ENCODE data around the gene SLC9A9.

The SLC9A9 gene

GRCh38 chr3:143291836-143292447, 556.3 kb downstream of the SLC9A9 start:
- ATAC-seq = no peak
- TF ChIP-seq, protein P1, sequence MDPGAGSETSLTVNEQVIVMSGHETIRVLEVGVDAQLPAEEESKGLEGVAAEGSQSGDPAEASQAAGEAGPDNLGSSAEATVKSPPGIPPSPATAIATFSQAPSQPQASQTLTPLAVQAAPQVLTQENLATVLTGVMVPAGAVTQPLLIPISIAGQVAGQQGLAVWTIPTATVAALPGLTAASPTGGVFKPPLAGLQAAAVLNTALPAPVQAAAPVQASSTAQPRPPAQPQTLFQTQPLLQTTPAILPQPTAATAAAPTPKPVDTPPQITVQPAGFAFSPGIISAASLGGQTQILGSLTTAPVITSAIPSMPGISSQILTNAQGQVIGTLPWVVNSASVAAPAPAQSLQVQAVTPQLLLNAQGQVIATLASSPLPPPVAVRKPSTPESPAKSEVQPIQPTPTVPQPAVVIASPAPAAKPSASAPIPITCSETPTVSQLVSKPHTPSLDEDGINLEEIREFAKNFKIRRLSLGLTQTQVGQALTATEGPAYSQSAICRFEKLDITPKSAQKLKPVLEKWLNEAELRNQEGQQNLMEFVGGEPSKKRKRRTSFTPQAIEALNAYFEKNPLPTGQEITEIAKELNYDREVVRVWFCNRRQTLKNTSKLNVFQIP (CRISPR knock-in tag; IDR thresholded peaks at IDR 0.05; ENCODE audit: borderline replicate concordance, low read depth) = no peak
- no peak for TF ChIP-seq RARB (CRISPR knock-in tag; IDR thresholded peaks at IDR 0.05)
- TF ChIP-seq ZFP3 (CRISPR knock-in tag; IDR thresholded peaks at IDR 0.05) = no peak
- no peak for TF ChIP-seq ARNTL (CRISPR knock-in tag; IDR thresholded peaks at IDR 0.05; ENCODE audit: borderline replicate concordance, low read depth)
- no peak for TF ChIP-seq SNAI2 (CRISPR knock-in tag; IDR thresholded peaks at IDR 0.05)
- TF ChIP-seq BACH2 (CRISPR knock-in tag; IDR thresholded peaks at IDR 0.05; ENCODE audit: borderline replicate concordance) = no peak
- no peak for TF ChIP-seq TSHZ2 (CRISPR knock-in tag; IDR thresholded peaks at IDR 0.05)
- TF ChIP-seq CSRNP3 (CRISPR knock-in tag; IDR thresholded peaks at IDR 0.05) = no peak
- no peak for TF ChIP-seq ZFP30 (CRISPR knock-in tag; IDR thresholded peaks at IDR 0.05)
- no peak for TF ChIP-seq ZNF70 (CRISPR knock-in tag; IDR thresholded peaks at IDR 0.05)
- no peak for TF ChIP-seq ESRRG (CRISPR knock-in tag; IDR thresholded peaks at IDR 0.05)
- TF ChIP-seq CSDC2 (CRISPR knock-in tag; IDR thresholded peaks at IDR 0.05) = no peak

DNA sequence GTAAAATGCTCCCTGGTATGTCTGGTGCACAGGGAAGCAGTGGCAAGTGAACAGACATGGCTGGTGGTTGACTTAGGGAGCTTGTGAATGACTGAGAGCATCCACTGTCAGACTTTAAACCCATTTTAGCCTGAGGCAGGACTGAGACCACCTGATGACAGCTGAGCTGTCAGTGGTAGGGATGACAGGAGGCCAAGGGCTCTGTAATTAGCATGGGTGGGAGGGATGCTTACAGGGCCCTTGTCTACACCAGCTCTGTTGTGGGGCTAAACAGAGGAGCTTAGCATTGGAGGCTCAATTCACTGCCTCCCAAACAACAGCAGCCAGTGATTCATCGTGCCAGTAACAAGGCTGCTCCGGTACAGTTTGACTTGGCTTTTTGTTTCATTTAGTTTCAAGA, 559.3 kb downstream of the SLC9A9 start:
- TF ChIP-seq ZNF8 (CRISPR knock-in tag; IDR thresholded peaks at IDR 0.05) (no peak), OSR1 (CRISPR knock-in tag; IDR thresholded peaks at IDR 0.05) (no peak), CSRNP3 (CRISPR knock-in tag; IDR thresholded peaks at IDR 0.05) (no peak)
- TF ChIP-seq, protein P2, sequence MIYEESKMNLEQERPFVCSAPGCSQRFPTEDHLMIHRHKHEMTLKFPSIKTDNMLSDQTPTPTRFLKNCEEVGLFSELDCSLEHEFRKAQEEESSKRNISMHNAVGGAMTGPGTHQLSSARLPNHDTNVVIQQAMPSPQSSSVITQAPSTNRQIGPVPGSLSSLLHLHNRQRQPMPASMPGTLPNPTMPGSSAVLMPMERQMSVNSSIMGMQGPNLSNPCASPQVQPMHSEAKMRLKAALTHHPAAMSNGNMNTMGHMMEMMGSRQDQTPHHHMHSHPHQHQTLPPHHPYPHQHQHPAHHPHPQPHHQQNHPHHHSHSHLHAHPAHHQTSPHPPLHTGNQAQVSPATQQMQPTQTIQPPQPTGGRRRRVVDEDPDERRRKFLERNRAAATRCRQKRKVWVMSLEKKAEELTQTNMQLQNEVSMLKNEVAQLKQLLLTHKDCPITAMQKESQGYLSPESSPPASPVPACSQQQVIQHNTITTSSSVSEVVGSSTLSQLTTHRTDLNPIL (CRISPR knock-in tag; IDR thresholded peaks at IDR 0.05; ENCODE audit: low read depth) = no peak
- no peak; the same call in 2 of the 3 replicates for ATAC-seq

DNA sequence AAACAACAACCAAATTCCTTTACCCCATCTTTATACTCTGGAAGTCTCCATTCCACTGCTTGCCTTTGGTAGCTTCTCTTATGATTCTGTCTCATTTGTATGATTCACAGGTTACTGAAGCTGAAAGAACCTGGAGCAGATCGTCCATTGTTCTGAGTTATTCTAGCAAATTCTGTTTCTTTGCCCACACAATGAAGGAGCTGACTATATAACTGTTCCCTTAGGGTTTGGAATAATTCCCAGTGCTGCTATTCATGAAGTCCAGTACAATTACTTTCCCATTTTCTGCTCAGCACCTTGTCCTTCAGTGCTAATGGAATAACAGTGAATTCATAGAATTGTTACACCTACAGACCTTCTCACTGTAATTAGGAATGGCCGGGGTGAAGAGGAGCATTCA, 560.9 kb downstream of the SLC9A9 start:
- ATAC-seq = no peak
- TF ChIP-seq TOX (CRISPR knock-in tag; IDR thresholded peaks at IDR 0.05; ENCODE audit: borderline replicate concordance) (no peak), ARNTL (CRISPR knock-in tag; IDR thresholded peaks at IDR 0.05; ENCODE audit: borderline replicate concordance, low read depth) (no peak), TCF4 (CRISPR knock-in tag; IDR thresholded peaks at IDR 0.05; ENCODE audit: borderline replicate concordance) (no peak), GLIS3 (CRISPR knock-in tag; IDR thresholded peaks at IDR 0.05) (no peak), PPARA (CRISPR knock-in tag; IDR thresholded peaks at IDR 0.05; ENCODE audit: borderline replicate concordance) (no peak), TSHZ2 (CRISPR knock-in tag; IDR thresholded peaks at IDR 0.05) (no peak), ZC3H10 (CRISPR knock-in tag; IDR thresholded peaks at IDR 0.05) (no peak), ZFP30 (CRISPR knock-in tag; IDR thresholded peaks at IDR 0.05) (no peak), ZFP3 (CRISPR knock-in tag; IDR thresholded peaks at IDR 0.05) (no peak), CSDC2 (CRISPR knock-in tag; IDR thresholded peaks at IDR 0.05) (no peak), OSR1 (CRISPR knock-in tag; IDR thresholded peaks at IDR 0.05) (no peak)
- TF ChIP-seq, protein P2 (CRISPR knock-in tag; IDR thresholded peaks at IDR 0.05; ENCODE audit: low read depth) = no peak
- TF ChIP-seq, protein P1 (CRISPR knock-in tag; IDR thresholded peaks at IDR 0.05; ENCODE audit: borderline replicate concordance, low read depth) = no peak
